Activated T-cell treated with anti-CD3 and anti-CD28 coated beads, Interleukin-2, amount 50 U/mL, for 4 hours (primary cell): ENCODE results near the gene POP5. TPM values are rescaled to one million over a fixed set of nuclear protein-coding genes. Genes with fewer than 3 reads are reported as not detected.

Source experiments
- ATAC-seq, 2 donors: fragments of 200-7000 bp; cut with Tn5 transposase; one replicate each; pipeline ENCODE4 v1.10.0; 2021
- DNase-seq: peaks from one replicate; pipeline ENCODE4 v3.0.0-alpha.2; 2020
- H3K27me3 Mint-ChIP-seq: one replicate; pipeline ENCODE4 v1.8.0; 2021; ENCODE audit warnings: low read depth, mixed read lengths
- H3K36me3 Mint-ChIP-seq: one replicate; pipeline ENCODE4 v1.8.0; 2022; ENCODE audit warnings: mixed read lengths; ENCODE audit not compliant: insufficient read depth
- H3K4me1 Mint-ChIP-seq: one replicate; pipeline ENCODE4 v1.8.0; 2021; ENCODE audit warnings: low read depth, mixed read lengths
- H3K4me3 Mint-ChIP-seq: one replicate; pipeline ENCODE4 v1.8.0; 2021; ENCODE audit warnings: mild to moderate bottlenecking, moderate library complexity, mixed read lengths
- H3K9me3 Mint-ChIP-seq: one replicate; pipeline ENCODE4 v1.8.0; 2021; ENCODE audit warnings: mixed read lengths
- total RNA-seq, 3 donors: library from RNA; stranded (reverse); gene quantifications; one replicate each; pipeline ENCODE4 v1.2.1, GENCODE V29; 2021

The POP5 gene
- total RNA-seq, 3 donors from 2014 or later = 81.6 to 93.0 (median 92.6) TPM

GRCh38 chr12:120599672-120600552 lies 18.7 kb upstream of the POP5 start:
- ATAC-seq = no peak
- no peak for DNase-seq
- Mint-ChIP-seq H3K9me3 (no peaks in the 10 kb centered on the region), H3K4me3 (no peak overlapping the region), H3K27me3 (peaks cover 2% of the 10 kb centered on the region), H3K4me1 (no peaks in the 10 kb centered on the region), H3K36me3 (no peaks in the 10 kb centered on the region)

DNA sequence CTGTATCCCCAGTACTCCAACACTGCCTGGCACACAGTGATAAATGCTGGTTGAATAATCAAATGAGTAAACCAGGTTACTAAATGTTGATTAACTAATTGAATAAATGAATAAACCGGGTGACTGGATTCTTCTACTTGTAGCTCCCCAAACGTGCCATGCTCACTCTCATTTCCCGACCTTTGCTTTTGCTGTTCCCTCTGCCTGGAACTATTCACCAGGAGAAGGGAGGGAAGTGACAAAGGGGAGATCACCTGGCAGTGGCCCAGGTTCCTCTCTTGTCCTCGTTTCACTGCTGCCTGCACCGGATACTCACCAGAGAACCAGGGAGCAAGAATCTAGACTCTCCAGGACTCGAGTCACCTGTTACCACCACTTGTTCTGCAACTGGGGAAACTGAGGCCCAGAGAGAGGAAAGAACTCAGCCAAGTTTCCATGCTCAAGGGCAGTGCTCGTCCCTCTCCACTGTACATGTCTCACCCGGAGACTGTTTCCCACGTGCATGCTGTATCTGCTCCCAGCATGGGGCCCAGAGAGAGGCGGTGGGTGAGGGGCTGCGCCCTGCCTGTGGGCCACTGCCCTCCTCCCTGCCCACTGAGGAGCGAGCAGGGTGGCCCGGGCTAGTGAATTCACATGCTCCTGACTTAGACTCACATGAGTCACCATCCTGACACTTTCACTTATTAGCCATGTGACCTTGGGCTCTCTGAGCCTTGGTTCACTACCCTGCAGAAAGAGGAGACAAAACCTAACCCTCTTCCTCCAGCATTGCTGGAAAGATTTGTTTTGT lies 17.7 kb upstream of the POP5 start:
- Mint-ChIP-seq H3K9me3 (no peaks in the 10 kb centered on the region), H3K36me3 (no peaks in the 10 kb centered on the region), H3K27me3 (peaks cover 2% of the 10 kb centered on the region), H3K4me3 (no peak overlapping the region), H3K4me1 (no peaks in the 10 kb centered on the region)
- DNase-seq (no peak), ATAC-seq (no peak)

GRCh38 chr12:120597861-120598260 lies 16.7 kb upstream of the POP5 start:
- H3K4me1 Mint-ChIP-seq = no peaks in the 10 kb centered on the region
- no peaks in the 10 kb centered on the region for H3K9me3 Mint-ChIP-seq
- ATAC-seq = no peak

GRCh38 chr12:120596901-120597300 lies 15.7 kb upstream of the POP5 start:
- ATAC-seq (no peak), DNase-seq (no peak)
- H3K36me3 Mint-ChIP-seq = no peaks in the 10 kb centered on the region
- no peak overlapping the region for H3K4me3 Mint-ChIP-seq
- H3K27me3 Mint-ChIP-seq = no peaks in the 10 kb centered on the region
- no peaks in the 10 kb centered on the region for H3K4me1 Mint-ChIP-seq
- no peaks in the 10 kb centered on the region for H3K9me3 Mint-ChIP-seq

More at GRCh38 chr12:120597861-120598260, 16.7 kb upstream of the POP5 start:
- Mint-ChIP-seq H3K27me3 (no peaks in the 10 kb centered on the region), H3K36me3 (no peaks in the 10 kb centered on the region), H3K4me3 (no peak overlapping the region)
- DNase-seq = no peak

GRCh38 chr12:120592121-120593049 lies 11.2 kb upstream of the POP5 start:
- Mint-ChIP-seq H3K4me3 (no peak overlapping the region), H3K27me3 (no peaks in the 10 kb centered on the region), H3K9me3 (no peaks in the 10 kb centered on the region), H3K36me3 (no peaks in the 10 kb centered on the region), H3K4me1 (no peaks in the 10 kb centered on the region)
- DNase-seq = no peak
- ATAC-seq = no peak

DNA sequence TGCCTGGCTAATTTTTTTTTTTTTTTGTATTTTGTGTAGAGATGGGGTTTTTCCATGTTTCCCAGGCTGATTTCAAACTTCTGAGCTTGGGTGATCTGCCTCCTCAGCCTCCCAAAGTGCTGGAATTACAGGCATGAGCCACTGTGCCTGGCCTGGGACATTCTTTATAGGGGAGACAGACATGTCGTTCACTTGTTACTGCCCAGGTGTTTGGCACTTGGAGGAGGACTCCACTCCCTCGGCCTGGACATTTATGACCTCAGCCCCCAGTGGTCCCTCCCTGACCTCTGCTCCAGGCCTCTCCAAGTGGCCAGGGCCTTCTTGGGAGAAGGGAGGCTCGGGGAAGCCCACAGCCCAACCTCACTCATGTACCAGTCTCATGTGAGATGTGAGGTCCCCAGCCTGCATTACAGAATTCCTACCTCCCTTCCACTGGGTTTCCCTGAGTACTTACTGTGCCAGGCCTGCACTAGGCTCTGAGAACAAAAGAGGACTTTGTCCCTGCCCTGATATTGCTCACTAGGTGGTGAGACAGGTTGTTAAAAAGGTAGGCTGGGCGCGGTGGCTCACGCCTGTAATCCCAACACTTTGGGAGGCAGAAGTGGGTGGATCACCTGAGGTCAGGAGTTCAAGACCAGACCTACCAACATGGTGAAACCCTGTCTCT lies 9.7 kb upstream of the POP5 start:
- DNase-seq = no peak
- Mint-ChIP-seq H3K4me3 (no peak overlapping the region), H3K27me3 (no peaks in the 10 kb centered on the region), H3K9me3 (no peaks in the 10 kb centered on the region), H3K4me1 (no peaks in the 10 kb centered on the region), H3K36me3 (no peaks in the 10 kb centered on the region)
- no peak for ATAC-seq

DNA sequence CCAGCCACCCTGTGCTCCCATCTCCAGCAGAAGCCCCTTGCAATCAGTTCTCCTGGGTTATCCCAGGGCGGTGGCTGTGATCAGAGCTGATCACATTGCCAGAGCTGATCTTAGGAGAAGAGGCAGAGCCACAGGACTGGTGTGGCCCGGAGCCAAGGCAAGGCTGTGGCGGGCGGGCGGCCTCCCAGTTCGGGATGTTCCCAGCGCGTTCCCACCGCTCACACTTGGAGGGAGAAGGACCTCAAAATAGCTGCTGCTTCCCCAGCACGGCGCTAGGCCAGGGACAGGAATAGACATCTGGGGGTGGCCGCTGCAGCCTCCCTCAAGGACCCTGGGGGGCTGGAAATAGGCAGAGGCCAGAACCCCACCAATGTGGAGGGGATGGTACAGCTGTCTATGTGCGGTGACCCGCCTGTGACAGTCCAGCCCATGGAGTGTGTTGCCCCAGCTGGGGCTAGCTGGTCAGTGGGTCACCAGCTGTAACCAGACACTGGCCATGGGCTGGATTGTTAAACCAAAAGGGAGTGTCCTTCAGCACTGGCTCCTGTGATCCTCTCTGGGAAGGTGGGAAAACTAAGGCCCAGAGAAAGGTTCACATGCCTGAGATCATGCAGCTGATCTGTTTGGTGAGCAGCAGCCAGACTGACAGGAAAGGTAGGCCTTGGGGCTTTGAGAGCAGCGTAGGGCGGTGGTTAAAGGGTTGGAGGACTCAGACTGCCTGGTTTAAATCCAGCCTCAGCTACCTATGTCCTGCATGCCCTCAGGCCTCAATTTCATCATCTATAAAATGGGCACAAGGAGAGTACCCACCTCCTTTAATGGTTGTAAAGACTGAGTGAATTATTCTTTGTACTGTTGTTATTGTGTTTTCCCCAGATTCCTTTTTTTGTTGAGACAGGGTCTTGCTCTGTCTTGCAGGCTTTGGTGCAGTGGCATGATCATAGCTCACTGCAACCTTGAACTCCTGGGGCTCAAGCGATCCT lies 8.0 kb upstream of the POP5 start:
- Mint-ChIP-seq H3K4me1 (peaks cover 1% of the 10 kb centered on the region), H3K36me3 (no peaks in the 10 kb centered on the region), H3K9me3 (no peaks in the 10 kb centered on the region), H3K4me3 (no peak overlapping the region), H3K27me3 (peaks cover 4% of the 10 kb centered on the region)
- DNase-seq (no peak), ATAC-seq (no peak)

DNA sequence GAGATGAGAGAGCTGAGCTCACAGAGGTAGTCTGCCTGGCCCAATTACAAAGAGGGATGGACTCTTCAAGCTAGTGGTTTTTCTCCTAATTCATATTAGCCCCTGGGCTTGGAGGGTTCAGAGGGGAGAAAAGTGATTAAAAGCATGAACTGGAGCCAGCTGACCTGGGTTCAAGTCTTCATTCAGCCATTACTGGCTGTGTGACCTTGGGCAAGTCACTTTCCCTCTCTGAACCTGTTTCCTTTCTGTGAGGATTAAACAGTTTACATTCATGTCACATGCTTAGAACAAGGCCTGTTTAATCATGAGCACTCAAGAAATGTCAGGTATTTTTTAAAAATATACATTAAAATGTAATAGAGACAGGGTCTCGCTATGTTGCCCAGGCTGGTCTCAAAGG lies 7.2 kb upstream of the POP5 start:
- no peaks in the 10 kb centered on the region for H3K9me3 Mint-ChIP-seq
- H3K36me3 Mint-ChIP-seq = no peaks in the 10 kb centered on the region
- DNase-seq = no peak
- peaks cover 6% of the 10 kb centered on the region for H3K27me3 Mint-ChIP-seq
- ATAC-seq = no peak
- H3K4me1 Mint-ChIP-seq = peaks cover 7% of the 10 kb centered on the region
- no peak overlapping the region for H3K4me3 Mint-ChIP-seq

GRCh38 chr12:120586860-120587259 lies 5.7 kb upstream of the POP5 start:
- ATAC-seq = no peak
- Mint-ChIP-seq H3K27me3 (peaks cover 6% of the 10 kb centered on the region), H3K4me3 (no peak overlapping the region), H3K4me1 (peaks cover 14% of the 10 kb centered on the region), H3K9me3 (no peaks in the 10 kb centered on the region), H3K36me3 (no peaks in the 10 kb centered on the region)
- no peak for DNase-seq

- Mint-ChIP-seq H3K4me3 (no peak overlapping the region), H3K9me3 (no peaks in the 10 kb centered on the region), H3K4me1 (peaks cover 21% of the 10 kb centered on the region), H3K27me3 (peaks cover 6% of the 10 kb centered on the region), H3K36me3 (no peaks in the 10 kb centered on the region)
- ATAC-seq (no peak), DNase-seq (no peak)
Observed at GRCh38 chr12:120586206-120586605, 5.0 kb upstream of the POP5 start.

GRCh38 chr12:120584343-120585149 lies 3.3 kb upstream of the POP5 start:
- Mint-ChIP-seq H3K4me3 (peak overlapping the region; percentile 54), H3K36me3 (no peaks in the 10 kb centered on the region), H3K9me3 (no peaks in the 10 kb centered on the region), H3K27me3 (peaks cover 6% of the 10 kb centered on the region), H3K4me1 (peaks cover 34% of the 10 kb centered on the region)
- DNase-seq (peak; percentile 51), ATAC-seq (peak; percentile 20 to 29)

DNA sequence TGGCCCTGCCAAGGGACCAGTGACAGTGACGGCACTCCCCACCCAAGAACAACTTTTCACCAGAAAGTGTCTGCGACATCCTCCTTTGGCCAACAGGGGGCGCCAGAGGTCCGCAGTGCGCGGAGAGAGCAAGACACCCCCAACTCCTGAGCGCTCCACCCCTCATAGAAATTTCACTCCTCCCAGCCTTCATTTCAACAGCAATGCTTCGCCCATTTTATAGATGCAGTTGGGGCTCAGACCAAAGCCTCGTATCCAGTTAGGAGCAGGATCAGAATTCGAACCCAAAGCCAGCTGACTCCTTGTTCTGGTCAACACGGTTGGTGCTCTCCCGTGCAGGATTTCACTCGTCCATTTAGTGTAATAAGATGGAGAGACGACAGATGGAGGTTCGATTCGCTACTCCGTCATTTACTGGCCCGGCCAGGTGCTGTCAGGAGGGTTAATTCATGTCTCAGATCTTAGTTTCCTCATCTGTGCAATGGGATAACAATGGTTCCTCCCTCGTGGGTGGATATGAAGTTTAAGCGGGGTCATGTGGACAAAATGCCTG lies 2.4 kb upstream of the POP5 start:
- Mint-ChIP-seq H3K9me3 (no peaks in the 10 kb centered on the region), H3K4me1 (peaks cover 35% of the 10 kb centered on the region), H3K36me3 (peaks cover 1% of the 10 kb centered on the region), H3K4me3 (peak overlapping the region; percentile 77), H3K27me3 (peaks cover 6% of the 10 kb centered on the region)
- ATAC-seq (peak; percentile 26 to 41), DNase-seq (peak; percentile 81)
